GM13977 (cell line): Measurements from ENCODE around the gene FAM168B.

Source experiments
- DNase-seq: peaks from one replicate; pipeline ENCODE4 v3.0.0; 2012; ENCODE audit warnings: low spot score
- CTCF ChIP-seq: IDR thresholded peaks from 2 replicates; pipeline ENCODE4 v1.5.1; 2012; ENCODE audit warnings: mild to moderate bottlenecking, control low read depth; ENCODE audit not compliant: insufficient read depth; ENCODE audit errors: extremely low read depth, missing control alignments
- in situ Hi-C: fragments of 300-500 bp; cut with MboI; formaldehyde crosslinking; loops from one replicate; pipeline ENCODE4 v1.12.0; 2022; ENCODE audit warnings: low sequenced_read_pairs, low pct_unique_long_range_greater_than_20kb, mixed read lengths, inconsistent platforms; ENCODE audit not compliant: unreplicated experiment

FAM168B gene

GRCh38 chr2:131011486-131011885 is 81.8 kb downstream of the FAM168B start:
- in situ Hi-C loops = no loop called here
- no peak for TF ChIP-seq CTCF
- no peak for DNase-seq

DNA sequence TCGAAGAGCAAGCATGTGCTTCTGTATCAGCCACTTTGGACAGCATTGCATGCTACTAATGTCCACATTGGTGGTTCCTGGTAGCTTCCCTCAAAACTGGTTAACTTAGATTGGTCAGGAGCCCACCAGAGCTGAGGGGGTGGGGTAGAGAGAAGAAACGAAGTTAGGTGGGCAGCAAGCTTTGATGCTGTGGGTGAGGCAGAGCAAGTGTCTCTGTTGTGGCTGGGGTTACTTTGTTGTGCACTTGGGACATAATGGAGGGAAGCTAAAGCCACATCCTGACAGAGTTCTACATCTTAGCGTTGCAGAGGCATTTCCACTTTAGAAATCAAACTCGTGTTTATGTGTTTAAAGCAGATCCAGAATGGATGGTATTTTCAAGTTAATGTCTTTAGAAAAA is 82.7 kb downstream of the FAM168B start:
- no peak for DNase-seq
- no peak for TF ChIP-seq CTCF
- in situ Hi-C loops = no loop called here

DNA sequence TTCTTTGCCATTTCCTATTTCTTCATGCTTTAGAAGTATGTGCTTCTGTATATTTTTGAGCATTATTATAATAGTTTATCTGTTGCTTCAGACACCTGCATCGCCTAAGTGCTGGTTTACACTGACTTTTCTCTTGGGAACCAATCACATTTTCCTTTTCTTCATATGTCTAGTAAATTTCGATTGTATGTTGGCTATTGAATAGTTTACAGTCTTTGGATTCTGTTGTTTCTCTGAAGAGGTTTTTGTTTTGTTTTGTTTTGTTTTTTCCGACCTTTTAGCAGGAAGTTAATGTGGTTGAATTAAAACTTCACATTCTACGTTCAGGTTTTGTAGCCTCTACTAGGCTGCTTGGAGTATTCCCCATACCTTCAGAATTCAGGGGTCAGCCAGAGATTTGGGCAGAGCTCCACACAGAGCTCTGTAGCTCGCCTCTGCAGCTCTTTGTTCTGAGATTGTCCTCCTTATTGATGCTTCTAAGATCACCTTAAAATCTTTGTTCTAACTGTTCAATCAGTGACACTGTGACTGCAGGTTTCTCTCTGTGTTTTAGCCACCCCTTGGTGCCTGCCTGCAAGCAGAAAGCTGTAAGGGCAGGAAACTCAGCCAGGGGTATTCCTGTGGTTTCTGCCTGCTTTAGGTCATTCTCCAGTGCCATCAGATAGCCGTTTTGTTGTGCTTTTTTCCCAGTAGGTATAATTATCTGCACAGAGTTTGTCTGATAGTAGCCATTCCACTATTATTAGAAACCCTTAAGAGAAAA is 83.4 kb downstream of the FAM168B start:
- DNase-seq = no peak
- no peak for TF ChIP-seq CTCF
- in situ Hi-C loops = no loop called here

GRCh38 chr2:131008967-131009366 is 84.3 kb downstream of the FAM168B start:
- TF ChIP-seq CTCF = no peak
- no peak for DNase-seq
- in situ Hi-C loops = no loop called here

DNA sequence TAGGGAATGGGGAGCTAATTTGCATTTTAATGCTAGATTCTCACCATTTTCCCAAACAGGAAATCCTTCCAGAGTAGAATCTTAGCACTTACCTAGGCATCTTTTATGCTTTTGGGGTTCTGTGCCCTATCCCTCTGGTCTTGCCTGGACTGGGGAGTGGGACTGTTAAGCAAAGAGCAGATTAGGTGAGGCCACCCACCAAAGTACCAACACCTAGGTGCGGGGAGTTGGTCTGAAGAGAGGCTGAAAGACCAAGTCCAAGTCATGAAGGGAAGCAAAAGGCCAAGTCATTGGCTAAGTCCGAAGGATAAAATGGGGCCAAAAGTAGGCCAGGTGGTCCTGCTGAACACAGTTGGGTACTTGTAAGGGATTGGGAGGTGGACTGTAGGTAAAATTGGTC is 86.7 kb downstream of the FAM168B start:
- no peak for DNase-seq
- TF ChIP-seq CTCF = no peak
- in situ Hi-C loops = no loop called here

GRCh38 chr2:131005216-131005935 is 87.9 kb downstream of the FAM168B start:
- no peak for DNase-seq
- TF ChIP-seq CTCF = no peak
- in situ Hi-C loops = no loop called here
